Neural cell (in vitro differentiated cells): ENCODE results near the gene BCL7B.

Experiments used
- EP300 ChIP-seq: fragments of 450-650 bp; conservative IDR thresholded peaks from 2 replicates; pipeline ENCODE4 v1.6.1; 2014; ENCODE audit warnings: antibody characterized with exemption, mild to moderate bottlenecking, moderate library complexity; ENCODE audit not compliant: poor library complexity, severe bottlenecking
- EZH2 ChIP-seq: fragments of 200-600, 300-800 bp; shearing (Covaris generic), sonication (generic); IDR thresholded peaks from 2 replicates; pipeline ENCODE4 v1.6.1; 2014; ENCODE audit warnings: antibody characterized with exemption, low read length, borderline replicate concordance, mild to moderate bottlenecking; ENCODE audit not compliant: insufficient read depth, poor library complexity, severe bottlenecking
- MXI1 ChIP-seq: fragments of 450-650 bp; conservative IDR thresholded peaks from 2 replicates; pipeline ENCODE4 v1.6.1; 2014; ENCODE audit warnings: antibody characterized with exemption, mild to moderate bottlenecking; ENCODE audit not compliant: poor library complexity, severe bottlenecking
- POLR2AphosphoS5 ChIP-seq: IDR thresholded peaks from 2 replicates; pipeline ENCODE4 v1.6.1; 2012
- RAD21 ChIP-seq: fragments of 450-650 bp; conservative IDR thresholded peaks from 2 replicates; pipeline ENCODE4 v1.6.1; 2014; ENCODE audit warnings: antibody characterized with exemption, mild to moderate bottlenecking, moderate library complexity
- REST ChIP-seq: IDR thresholded peaks from 2 replicates; pipeline ENCODE4 v1.6.1; 2012; ENCODE audit warnings: borderline replicate concordance
- SMC3 ChIP-seq: fragments of 450-650 bp; conservative IDR thresholded peaks from 2 replicates; pipeline ENCODE4 v1.6.1; 2014; ENCODE audit warnings: antibody characterized with exemption, mild to moderate bottlenecking, moderate library complexity; ENCODE audit not compliant: poor library complexity
- TAF1 ChIP-seq: IDR thresholded peaks from 2 replicates; pipeline ENCODE4 v1.6.1; 2012; ENCODE audit warnings: low read depth
- TF ChIP-seq, protein P1 (sequence below): fragments of 450-650 bp; IDR thresholded peaks from 2 replicates; pipeline ENCODE4 v1.5.1; 2014; ENCODE audit warnings: antibody characterized with exemption, mild to moderate bottlenecking, moderate library complexity; ENCODE audit not compliant: poor library complexity, severe bottlenecking

- TF ChIP-seq POLR2AphosphoS5 = no peak
- no peak for TF ChIP-seq REST
- TF ChIP-seq, protein P1, sequence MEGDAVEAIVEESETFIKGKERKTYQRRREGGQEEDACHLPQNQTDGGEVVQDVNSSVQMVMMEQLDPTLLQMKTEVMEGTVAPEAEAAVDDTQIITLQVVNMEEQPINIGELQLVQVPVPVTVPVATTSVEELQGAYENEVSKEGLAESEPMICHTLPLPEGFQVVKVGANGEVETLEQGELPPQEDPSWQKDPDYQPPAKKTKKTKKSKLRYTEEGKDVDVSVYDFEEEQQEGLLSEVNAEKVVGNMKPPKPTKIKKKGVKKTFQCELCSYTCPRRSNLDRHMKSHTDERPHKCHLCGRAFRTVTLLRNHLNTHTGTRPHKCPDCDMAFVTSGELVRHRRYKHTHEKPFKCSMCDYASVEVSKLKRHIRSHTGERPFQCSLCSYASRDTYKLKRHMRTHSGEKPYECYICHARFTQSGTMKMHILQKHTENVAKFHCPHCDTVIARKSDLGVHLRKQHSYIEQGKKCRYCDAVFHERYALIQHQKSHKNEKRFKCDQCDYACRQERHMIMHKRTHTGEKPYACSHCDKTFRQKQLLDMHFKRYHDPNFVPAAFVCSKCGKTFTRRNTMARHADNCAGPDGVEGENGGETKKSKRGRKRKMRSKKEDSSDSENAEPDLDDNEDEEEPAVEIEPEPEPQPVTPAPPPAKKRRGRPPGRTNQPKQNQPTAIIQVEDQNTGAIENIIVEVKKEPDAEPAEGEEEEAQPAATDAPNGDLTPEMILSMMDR = no peak
- TF ChIP-seq EZH2 = no peak
- no peak for TF ChIP-seq TAF1
- TF ChIP-seq RAD21 = no peak
- TF ChIP-seq EP300 = no peak
- TF ChIP-seq MXI1 = no peak
- TF ChIP-seq SMC3 = no peak
Observed at GRCh38 chr7:73503229-73503628, 54.3 kb downstream of the BCL7B start.
